Activated T-cell treated with anti-CD3 and anti-CD28 coated beads, Interleukin-2, amount 50 U/mL, for 72 hours (primary cell): ENCODE results near the gene GPR18. TPM values are rescaled to one million over a fixed set of nuclear protein-coding genes. Genes with fewer than 3 reads are reported as not detected.

ENCODE experiments used
- ATAC-seq, 2 donors: fragments of 150-1000 bp; cut with Tn5 transposase; replicated peaks in 1 of 2; 2 replicates each; pipeline ENCODE4 v1.10.0; 2021; ENCODE audit warnings: moderate library complexity in 2 of 2, mild to moderate bottlenecking in 1 of 2
- DNase-seq, 2 donors: peaks; one replicate each; pipeline ENCODE4 v3.0.0; 2021 to 2022; ENCODE audit warnings: mixed read lengths in 1 of 2
- H3K27ac Mint-ChIP-seq: one replicate; pipeline ENCODE4 v1.8.0; 2022; ENCODE audit warnings: mild to moderate bottlenecking, moderate library complexity, mixed read lengths
- H3K27me3 Mint-ChIP-seq: one replicate; pipeline ENCODE4 v1.8.0; 2022; ENCODE audit warnings: low read depth, mixed read lengths
- H3K36me3 Mint-ChIP-seq, 2 donors: one replicate each; pipeline ENCODE4 v1.8.0; 2022; ENCODE audit warnings: mixed read lengths in 2 of 2, mild to moderate bottlenecking in 1 of 2; ENCODE audit not compliant: insufficient read depth in 2 of 2
- H3K4me1 Mint-ChIP-seq: one replicate; pipeline ENCODE4 v1.8.0; 2022; ENCODE audit warnings: low read depth, mixed read lengths
- H3K4me3 Mint-ChIP-seq, 2 donors: one replicate each; pipeline ENCODE4 v1.8.0; 2022; ENCODE audit warnings: mild to moderate bottlenecking in 2 of 2, mixed read lengths in 2 of 2, moderate library complexity in 2 of 2
- H3K9me3 Mint-ChIP-seq, 2 donors: one replicate each; pipeline ENCODE4 v1.8.0; 2022; ENCODE audit warnings: mixed read lengths in 2 of 2
- total RNA-seq, 2 donors: library from RNA; stranded (reverse); gene quantifications; one replicate each; pipeline ENCODE4 v1.2.3, GENCODE V29; 2022

Gene GPR18
- total RNA-seq, 2 donors from 2014 or later, result 12.4 to 17.3 TPM

- no peaks in the 10 kb centered on the region for H3K27me3 Mint-ChIP-seq
- peaks cover 2 to 7% of the 10 kb centered on the region in 2 donors for H3K9me3 Mint-ChIP-seq
Measured at GRCh38 chr13:99270518-99270917, 12.3 kb upstream of the GPR18 start.

GRCh38 chr13:99269627-99270241 lies 11.6 kb upstream of the GPR18 start:
- Mint-ChIP-seq H3K4me1 (peaks cover 75% of the 10 kb centered on the region), H3K36me3 (peaks cover 14 to 36% of the 10 kb centered on the region in 2 donors), H3K4me3 (peak overlapping the region in 1 of 2 donors; percentile 15), H3K27ac (peak overlapping the region; percentile 90), H3K27me3 (no peaks in the 10 kb centered on the region), H3K9me3 (peaks cover 2 to 7% of the 10 kb centered on the region in 2 donors)
- no peak for DNase-seq
- peak; percentile 56 to 68 for ATAC-seq

More at GRCh38 chr13:99270518-99270917, 12.3 kb upstream of the GPR18 start:
- ATAC-seq, result no peak
- Mint-ChIP-seq H3K4me3 (peak overlapping the region in 1 of 2 donors; percentile 54), H3K36me3 (peaks cover 18 to 36% of the 10 kb centered on the region in 2 donors), H3K27ac (peak overlapping the region; percentile 90), H3K4me1 (peaks cover 75% of the 10 kb centered on the region)
- DNase-seq, result no peak

GRCh38 chr13:99268822-99269221 lies 10.6 kb upstream of the GPR18 start:
- ATAC-seq (no peak), DNase-seq (no peak)
- peaks cover 75% of the 10 kb centered on the region for H3K4me1 Mint-ChIP-seq
- H3K27ac Mint-ChIP-seq, result no peak overlapping the region
- peaks cover 2 to 7% of the 10 kb centered on the region in 2 donors for H3K9me3 Mint-ChIP-seq
- H3K27me3 Mint-ChIP-seq, result no peaks in the 10 kb centered on the region
- H3K4me3 Mint-ChIP-seq, result no peak overlapping the region
- peaks cover 12 to 28% of the 10 kb centered on the region in 2 donors for H3K36me3 Mint-ChIP-seq

GRCh38 chr13:99267927-99268326 lies 9.7 kb upstream of the GPR18 start:
- ATAC-seq (no peak), DNase-seq (no peak)
- peaks cover 75% of the 10 kb centered on the region for H3K4me1 Mint-ChIP-seq
- H3K9me3 Mint-ChIP-seq, result peaks cover 2 to 7% of the 10 kb centered on the region in 2 donors
- peaks cover 9 to 24% of the 10 kb centered on the region in 2 donors for H3K36me3 Mint-ChIP-seq
- H3K27me3 Mint-ChIP-seq, result no peaks in the 10 kb centered on the region
- no peak overlapping the region for H3K27ac Mint-ChIP-seq
- H3K4me3 Mint-ChIP-seq, result no peak overlapping the region

GRCh38 chr13:99266827-99267226 lies 8.6 kb upstream of the GPR18 start:
- Mint-ChIP-seq H3K9me3 (no peaks in the 10 kb centered on the region), H3K27me3 (no peaks in the 10 kb centered on the region), H3K4me3 (no peak overlapping the region), H3K27ac (no peak overlapping the region), H3K4me1 (peaks cover 76% of the 10 kb centered on the region), H3K36me3 (peaks cover 2 to 13% of the 10 kb centered on the region in 2 donors)
- DNase-seq, result no peak
- ATAC-seq, result no peak

GRCh38 chr13:99265821-99266426 lies 7.7 kb upstream of the GPR18 start:
- H3K27ac Mint-ChIP-seq, result peak overlapping the region; percentile 96
- no peaks in the 10 kb centered on the region for H3K9me3 Mint-ChIP-seq
- peaks cover 2 to 12% of the 10 kb centered on the region in 2 donors for H3K36me3 Mint-ChIP-seq
- ATAC-seq, result peak; percentile 22 to 48
- no peaks in the 10 kb centered on the region for H3K27me3 Mint-ChIP-seq
- H3K4me1 Mint-ChIP-seq, result peaks cover 74% of the 10 kb centered on the region
- no peak for DNase-seq
- peak overlapping the region; percentile 42 to 86 for H3K4me3 Mint-ChIP-seq

GRCh38 chr13:99265162-99265800 lies 7.1 kb upstream of the GPR18 start:
- Mint-ChIP-seq H3K27ac (peak overlapping the region; percentile 96), H3K4me1 (peaks cover 73% of the 10 kb centered on the region), H3K27me3 (no peaks in the 10 kb centered on the region), H3K9me3 (no peaks in the 10 kb centered on the region), H3K4me3 (peak overlapping the region; percentile 42 to 86), H3K36me3 (peaks cover 2 to 12% of the 10 kb centered on the region in 2 donors)
- peak; percentile 84 to 85 for ATAC-seq
- DNase-seq, result peak; percentile 44 to 56

- DNase-seq (no peak), ATAC-seq (no peak)
- H3K27me3 Mint-ChIP-seq, result no peaks in the 10 kb centered on the region
- no peaks in the 10 kb centered on the region for H3K9me3 Mint-ChIP-seq
- H3K4me1 Mint-ChIP-seq, result peaks cover 74% of the 10 kb centered on the region
- H3K4me3 Mint-ChIP-seq, result peak overlapping the region in 1 of 2 donors; percentile 23
- H3K27ac Mint-ChIP-seq, result peak overlapping the region; percentile 44
- peaks cover 6 to 15% of the 10 kb centered on the region in 2 donors for H3K36me3 Mint-ChIP-seq
Measured at GRCh38 chr13:99264051-99264450, 5.9 kb upstream of the GPR18 start.

- Mint-ChIP-seq H3K27ac (peak overlapping the region; percentile 62), H3K36me3 (peaks cover 4 to 16% of the 10 kb centered on the region in 2 donors), H3K4me3 (no peak overlapping the region), H3K4me1 (peaks cover 76% of the 10 kb centered on the region), H3K9me3 (no peaks in the 10 kb centered on the region), H3K27me3 (no peaks in the 10 kb centered on the region)
- DNase-seq (no peak), ATAC-seq (no peak)
Measured at GRCh38 chr13:99263126-99263785, 5.1 kb upstream of the GPR18 start.

GRCh38 chr13:99261059-99261458 lies 2.9 kb upstream of the GPR18 start:
- peaks cover 8 to 18% of the 10 kb centered on the region in 2 donors for H3K36me3 Mint-ChIP-seq
- DNase-seq (no peak), ATAC-seq (no peak)
- no peaks in the 10 kb centered on the region for H3K27me3 Mint-ChIP-seq
- H3K4me3 Mint-ChIP-seq, result no peak overlapping the region
- H3K4me1 Mint-ChIP-seq, result peaks cover 83% of the 10 kb centered on the region
- H3K9me3 Mint-ChIP-seq, result no peaks in the 10 kb centered on the region
- peak overlapping the region; percentile 64 for H3K27ac Mint-ChIP-seq

- H3K27ac Mint-ChIP-seq, result peak overlapping the region; percentile 23
- H3K4me3 Mint-ChIP-seq, result peak overlapping the region; percentile 45 to 63
- H3K27me3 Mint-ChIP-seq, result no peaks in the 10 kb centered on the region
Measured at GRCh38 chr13:99260216-99260615, 2.0 kb upstream of the GPR18 start.

GRCh38 chr13:99258946-99259345 lies 767 bp upstream of the GPR18 start:
- Mint-ChIP-seq H3K4me1 (peaks cover 84% of the 10 kb centered on the region), H3K4me3 (peak overlapping the region; percentile 86 to 91), H3K27me3 (no peaks in the 10 kb centered on the region), H3K27ac (peak overlapping the region; percentile 94), H3K9me3 (no peaks in the 10 kb centered on the region), H3K36me3 (peaks cover 13 to 27% of the 10 kb centered on the region in 2 donors)
- DNase-seq (peak in 1 of 2 donors; percentile 18), ATAC-seq (peak in 1 of 2 donors; percentile 39)

More at GRCh38 chr13:99260216-99260615, 2.0 kb upstream of the GPR18 start:
- Mint-ChIP-seq H3K9me3 (no peaks in the 10 kb centered on the region), H3K4me1 (peaks cover 85% of the 10 kb centered on the region), H3K36me3 (peaks cover 8 to 17% of the 10 kb centered on the region in 2 donors)
- no peak for ATAC-seq
- DNase-seq, result no peak

- peaks cover 75% of the 10 kb centered on the region for H3K4me1 Mint-ChIP-seq
- no peaks in the 10 kb centered on the region for H3K27me3 Mint-ChIP-seq
- no peaks in the 10 kb centered on the region for H3K9me3 Mint-ChIP-seq
- ATAC-seq (no peak), DNase-seq (no peak)
- peaks cover 13 to 32% of the 10 kb centered on the region in 2 donors for H3K36me3 Mint-ChIP-seq
- H3K4me3 Mint-ChIP-seq, result peak overlapping the region; percentile 80 to 94
- H3K27ac Mint-ChIP-seq, result peak overlapping the region; percentile 68
Measured at GRCh38 chr13:99257291-99257690, 888 bp downstream of the GPR18 start.
